Stromal cell of bone marrow (primary cell): ENCODE results near the gene WASHC3.

Experiments used
- DNase-seq: peaks from one replicate; pipeline ENCODE4 v3.0.0-alpha.2; 2012; ENCODE audit warnings: low read depth

Gene WASHC3

DNA sequence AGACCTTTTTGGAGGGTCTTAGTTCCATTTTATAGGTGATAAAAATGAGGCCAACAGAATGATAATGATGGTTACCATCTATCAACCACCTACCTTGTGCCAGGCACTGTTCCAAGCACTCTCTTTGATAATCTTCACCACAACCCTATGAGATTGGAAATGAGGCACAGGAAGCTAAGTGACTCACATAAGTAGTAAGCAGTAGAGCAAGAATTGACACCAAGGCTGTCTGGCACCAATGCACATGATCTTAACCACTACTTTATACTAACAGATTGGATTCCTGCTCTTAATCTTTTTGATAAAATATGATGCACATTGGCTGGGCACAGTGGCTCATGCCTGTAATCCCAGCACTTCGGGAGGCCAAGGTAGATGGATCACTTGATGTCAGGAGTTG, 93.0 kb downstream of the WASHC3 start:
- DNase-seq: no peak

DNA sequence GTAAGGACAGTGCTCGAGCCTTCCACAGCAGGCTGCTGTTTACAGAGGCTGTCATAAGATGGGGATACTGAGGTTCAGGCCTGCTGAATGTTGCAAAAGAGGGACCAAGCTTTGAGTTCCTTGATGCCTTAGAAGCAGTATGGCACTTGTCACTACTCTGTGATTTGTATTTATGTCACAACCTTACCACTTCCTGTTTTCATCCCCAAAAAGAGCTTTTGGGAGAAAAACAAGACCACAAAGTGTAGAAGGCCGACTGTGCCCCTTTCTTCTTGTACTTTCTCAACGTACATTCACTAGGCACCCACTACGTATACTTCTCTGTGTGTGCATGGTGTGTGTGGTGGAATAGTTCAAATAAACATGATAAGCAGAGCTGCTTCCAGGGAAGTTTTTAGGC, 94.3 kb downstream of the WASHC3 start:
- no peak for DNase-seq

DNA sequence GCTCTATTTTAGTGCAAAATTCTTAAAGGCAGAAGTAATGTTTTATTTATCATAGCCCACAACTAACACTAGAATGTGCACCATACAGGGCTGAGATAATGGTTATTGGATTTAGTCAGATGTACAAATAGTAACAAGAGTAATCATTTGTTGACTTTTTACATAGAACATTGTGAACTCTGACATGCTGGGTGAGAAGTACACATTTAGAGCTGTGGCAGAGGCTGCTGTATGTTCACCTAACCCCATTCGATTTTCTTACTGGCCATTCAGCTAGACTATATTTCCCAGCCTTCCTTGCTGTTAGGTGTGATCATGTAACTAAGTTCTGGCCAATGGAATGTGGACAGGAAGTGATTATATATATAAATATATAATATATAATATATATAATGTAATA, 95.3 kb downstream of the WASHC3 start:
- DNase-seq: no peak

DNA sequence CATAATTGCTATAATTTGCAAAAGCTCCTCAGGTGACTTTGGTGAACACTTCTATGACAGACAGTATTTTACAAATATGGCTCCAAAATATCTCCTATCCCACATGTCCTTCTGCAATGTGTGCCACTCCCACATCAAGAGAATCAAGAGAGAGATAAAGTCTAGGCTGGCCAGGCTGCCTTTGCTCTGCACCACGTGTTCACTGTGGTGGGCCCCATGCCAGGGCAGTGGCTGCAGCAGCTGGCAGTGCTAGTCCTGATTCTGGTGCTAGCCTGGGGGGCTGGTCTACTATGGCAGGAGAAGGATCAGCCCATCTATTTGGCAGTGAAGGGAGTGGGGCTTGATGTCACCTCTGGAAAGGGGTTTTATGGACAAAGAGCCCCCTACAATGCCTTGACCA, 98.1 kb downstream of the WASHC3 start:
- DNase-seq: no peak
